HL-60/S4 treated with phorbol 12-myristate 13-acetate at 8.2 ng/mL for 4 days and 3 days (cell line): ENCODE data around the gene GRAP.

Experiments used
- in situ Hi-C: fragments of 300-500 bp; cut with MboI; formaldehyde crosslinking; loops from 2 replicates; pipeline ENCODE4 v1.15.0; 2022; ENCODE audit warnings: low sequenced_read_pairs

The GRAP gene

DNA sequence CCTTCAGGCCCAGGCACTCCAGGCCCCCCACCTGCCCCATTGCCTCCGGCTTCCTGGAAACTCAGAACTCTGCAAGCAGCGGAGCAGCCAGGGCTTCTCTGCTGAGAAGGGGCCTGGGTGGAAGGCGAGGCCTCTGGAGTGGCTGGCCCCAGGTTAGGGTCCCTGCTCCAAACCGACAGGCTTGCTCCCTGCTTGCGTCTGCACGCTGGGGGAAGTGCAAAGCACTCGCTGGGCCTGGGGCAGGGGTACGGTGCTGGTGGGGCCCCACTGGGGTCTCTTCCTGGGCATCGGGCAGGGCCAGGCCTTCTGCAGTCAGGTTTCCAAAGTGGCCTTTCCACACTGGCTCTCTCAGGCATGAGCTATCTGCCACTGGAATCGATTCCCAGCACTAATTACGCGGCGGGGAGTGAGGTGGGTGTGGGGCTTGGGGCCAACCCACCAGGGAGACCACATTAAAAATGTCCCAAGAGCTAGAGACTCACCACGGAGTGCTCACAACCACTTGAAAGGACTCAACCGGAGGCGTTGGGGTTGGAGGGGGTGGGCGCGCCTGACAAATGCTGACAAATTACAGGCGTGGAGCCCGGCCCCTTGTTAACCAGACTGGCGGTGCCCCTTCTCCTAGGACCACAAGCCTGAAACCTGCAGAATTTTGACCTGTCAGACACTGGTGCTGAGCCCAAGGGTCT, 60.1 kb downstream of the GRAP start:
- in situ Hi-C loops, result no loop called here

DNA sequence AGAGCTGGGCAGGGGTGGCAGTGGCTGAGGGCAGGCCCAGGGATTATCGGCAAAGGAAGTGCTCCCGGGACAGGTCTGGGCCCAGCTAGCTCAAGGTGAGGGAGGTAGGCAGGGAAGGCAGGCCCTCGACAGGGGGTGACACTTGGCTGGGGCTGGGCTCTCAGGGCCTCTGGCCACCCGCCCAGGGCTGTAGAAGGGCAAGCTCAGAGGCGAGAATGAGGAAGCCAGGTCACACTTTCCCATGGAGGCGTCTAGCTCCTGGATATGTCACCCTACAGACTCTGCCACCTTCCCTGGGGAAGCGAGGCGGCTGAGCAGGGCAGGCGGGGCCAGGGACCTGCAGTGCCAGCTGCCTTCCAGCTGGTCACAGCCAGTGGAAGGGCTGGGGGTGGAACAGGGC, 61.3 kb downstream of the GRAP start:
- in situ Hi-C loops, result no loop called here

DNA sequence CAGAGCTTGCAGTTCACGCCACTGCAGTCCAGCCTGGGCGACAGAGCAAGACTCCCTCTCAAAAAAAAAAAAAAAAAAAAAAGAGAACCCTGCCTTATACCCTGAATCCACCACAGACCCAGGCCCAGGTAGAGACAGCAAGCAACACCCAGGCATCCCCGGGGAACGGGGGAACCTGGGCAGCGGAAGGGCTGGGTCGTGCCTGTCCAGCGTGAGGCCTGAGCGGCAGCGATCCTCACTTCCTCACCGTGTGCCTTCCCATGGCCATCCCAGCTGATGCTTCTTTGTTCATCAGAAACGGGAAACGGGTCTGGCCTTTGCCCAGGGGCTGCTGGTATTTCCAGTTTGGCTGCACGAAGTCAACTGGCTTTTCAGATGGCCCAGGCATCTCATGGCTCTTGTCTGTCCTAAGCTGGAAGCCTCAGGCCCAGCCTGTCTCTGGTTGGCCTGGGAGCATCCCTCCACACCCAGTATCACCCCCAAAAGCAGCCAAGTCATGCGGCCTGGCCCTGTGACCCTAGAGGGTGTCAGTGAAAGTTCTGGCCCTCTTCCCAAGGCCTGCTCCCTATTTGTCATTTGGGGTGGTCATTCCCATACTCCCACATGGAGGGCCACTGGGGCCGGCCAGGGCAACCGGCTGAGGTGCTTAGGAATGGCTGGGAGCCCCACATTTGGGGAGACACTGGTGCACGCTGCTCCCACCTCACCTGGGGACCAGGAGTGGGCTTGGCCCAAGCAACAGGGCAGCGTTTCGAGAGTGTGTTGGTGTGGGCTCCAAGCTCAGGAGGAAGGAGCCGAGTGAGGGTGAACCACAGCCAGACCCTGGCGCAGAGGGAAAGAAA, 62.3 kb downstream of the GRAP start:
- in situ Hi-C loops, result no loop called here

DNA sequence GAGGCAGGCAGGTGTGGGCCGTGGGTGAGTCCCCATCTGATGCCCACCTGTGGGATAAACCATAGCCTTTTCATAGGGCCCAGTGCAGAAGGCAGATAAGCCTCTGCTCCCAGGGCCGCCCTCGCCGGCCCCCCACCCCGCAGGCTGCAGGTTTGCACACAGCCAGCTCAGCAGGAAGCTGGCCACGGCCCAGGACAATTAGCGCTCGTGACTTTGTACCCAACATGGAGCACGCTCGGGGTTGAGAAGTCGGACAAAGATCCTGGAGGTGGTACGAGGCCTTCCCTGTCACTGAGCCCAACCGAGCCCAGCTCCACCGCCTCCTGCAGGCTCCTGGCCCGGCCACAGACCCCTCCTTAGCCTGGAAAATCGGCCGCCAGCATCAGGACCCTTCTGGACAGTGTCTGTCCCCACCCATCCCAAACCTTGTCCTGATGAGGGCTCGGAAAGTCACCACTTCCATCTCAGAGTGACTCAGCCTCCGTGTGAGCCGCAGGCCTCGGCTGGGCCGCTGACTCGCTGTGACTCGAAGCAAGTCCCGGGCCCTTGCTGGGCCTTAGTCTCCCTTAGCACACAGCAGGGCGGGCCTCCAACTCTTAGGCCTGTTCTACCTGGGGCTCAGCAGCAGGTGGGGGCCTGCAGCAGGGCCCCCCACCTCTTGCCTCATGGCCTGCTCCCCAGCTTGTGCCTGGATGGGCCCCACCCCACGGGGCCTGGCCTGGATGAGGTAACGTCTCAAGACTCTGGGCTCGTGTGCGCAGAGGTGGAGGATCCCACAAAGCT, 64.9 kb downstream of the GRAP start:
- in situ Hi-C loops, result no loop called here

DNA sequence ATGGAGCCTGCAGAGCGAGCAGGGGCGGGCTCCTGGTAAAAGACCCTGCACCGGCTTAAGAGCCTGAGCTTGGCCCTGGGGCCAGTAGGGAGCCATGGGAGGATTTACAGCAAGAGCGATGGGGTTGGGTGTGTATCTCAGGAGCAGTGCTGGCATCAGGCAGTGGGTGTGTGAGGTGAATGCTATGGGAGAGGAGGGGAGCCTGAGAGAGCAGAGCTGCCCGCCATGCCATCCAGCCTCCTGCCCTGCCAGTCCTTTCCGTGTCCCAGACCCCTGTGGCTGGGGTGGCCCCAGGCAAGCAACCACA, 65.5 kb downstream of the GRAP start:
- in situ Hi-C loops, result no loop called here

DNA sequence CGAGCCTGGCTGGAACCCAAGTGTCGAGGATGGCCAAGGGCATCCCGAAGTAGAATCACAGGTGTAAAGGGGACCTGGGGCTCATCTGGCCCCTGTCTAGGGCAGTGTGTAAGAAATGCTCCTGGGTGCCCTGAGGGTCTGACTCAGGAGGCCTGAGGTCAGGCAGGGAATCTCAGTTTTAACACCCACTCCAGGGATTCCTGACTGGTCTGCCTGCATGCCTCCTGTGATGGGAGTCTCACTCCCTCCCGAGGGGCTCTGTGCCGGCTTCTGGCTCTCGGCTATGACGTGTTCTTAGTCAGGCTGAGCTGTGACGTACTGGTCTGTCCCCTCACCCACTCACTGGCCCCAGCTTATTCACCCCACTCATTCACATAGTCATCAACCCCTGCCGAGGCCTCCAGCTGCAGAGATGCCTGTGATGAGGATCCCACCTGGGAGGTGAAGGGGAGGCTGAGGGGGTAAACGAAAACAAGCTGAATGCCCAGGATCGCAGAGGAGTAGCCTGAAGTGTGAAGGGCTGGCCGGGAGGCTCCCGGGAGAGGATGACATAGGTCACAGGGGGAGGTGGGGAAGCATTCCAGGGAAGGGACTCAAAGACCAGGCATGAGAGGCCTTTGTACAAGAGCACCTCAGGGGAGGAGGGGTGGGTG, 65.9 kb downstream of the GRAP start:
- in situ Hi-C loops, result no loop called here

DNA sequence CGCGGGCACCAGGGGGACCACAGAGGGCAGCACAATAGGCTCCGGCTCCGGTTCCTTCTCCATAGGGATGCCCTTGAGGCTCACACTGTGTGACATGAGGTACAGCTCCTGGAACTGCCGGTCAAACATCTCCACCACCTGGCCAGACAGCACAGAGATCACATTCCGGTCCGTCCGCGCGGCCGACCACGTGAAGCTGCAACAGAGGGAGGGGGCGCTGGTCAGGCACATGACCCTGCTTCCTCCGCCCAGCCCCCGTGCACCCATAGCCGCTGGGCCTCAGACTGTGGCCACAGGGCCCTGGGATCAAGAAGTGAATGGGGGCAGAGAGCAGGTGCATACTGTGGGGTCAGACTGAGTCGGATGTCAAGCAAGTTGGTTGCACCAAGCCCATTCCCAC, 68.1 kb downstream of the GRAP start:
- in situ Hi-C loops, result no loop called here

DNA sequence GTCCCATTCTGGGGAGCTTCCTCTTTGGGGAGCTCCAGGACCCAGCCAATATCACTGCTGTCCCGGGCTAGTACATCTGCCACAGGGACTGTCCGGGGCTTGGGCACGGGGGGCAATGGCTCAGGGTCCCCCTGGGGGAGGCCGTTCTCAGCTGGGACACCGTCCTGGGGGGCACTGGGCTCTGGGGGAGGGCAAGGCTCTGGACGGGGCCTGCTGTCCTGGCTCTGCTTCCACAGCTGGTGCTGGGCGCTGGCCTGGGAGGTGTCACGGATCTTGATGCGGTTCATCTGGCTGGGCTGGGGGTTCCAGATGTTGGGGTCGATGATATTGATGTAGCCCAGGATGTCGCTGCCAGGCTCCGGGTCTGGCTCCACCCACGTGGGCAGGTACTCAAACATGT, 68.7 kb downstream of the GRAP start:
- in situ Hi-C loops, result no loop called here

DNA sequence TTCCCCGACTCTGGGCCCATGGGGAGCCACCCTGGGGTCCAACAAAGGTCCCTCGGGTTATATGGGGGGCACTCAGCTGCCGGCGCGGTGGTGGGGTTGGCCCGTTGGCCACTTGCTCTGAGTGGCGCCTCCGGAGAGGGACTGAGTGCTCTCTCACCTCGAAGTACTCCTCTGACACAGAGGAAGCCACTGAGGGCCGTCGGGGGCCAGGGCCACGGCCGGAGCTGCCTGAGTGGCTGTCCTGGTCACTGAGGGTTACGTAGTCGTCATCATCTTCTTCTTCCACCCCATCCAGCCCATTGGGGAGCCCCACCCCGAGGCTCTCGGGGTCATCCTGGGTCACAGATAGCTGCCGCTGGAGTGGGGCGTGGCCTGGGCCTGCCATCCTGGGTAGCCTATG, 69.1 kb downstream of the GRAP start:
- in situ Hi-C loops, result no loop called here

DNA sequence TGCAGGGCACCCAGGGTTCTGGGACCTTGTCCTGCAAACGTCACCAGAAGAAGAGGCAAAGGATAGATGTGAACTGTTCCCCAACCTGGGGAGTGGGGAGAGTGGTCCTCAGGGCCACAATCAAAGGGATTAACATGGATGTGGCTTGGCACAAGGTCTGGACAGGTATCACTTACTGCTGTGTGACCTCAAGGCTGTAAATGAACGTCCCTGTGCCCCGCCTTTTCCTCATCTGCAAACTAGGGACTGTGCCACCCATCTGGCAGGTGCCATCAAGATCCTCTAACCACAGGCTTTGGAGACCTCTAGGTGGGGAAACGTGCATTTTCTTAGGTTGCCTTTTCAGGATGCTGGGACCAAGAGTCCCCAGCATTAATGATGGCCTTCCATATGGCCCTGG, 69.7 kb downstream of the GRAP start:
- in situ Hi-C loops, result no loop called here

DNA sequence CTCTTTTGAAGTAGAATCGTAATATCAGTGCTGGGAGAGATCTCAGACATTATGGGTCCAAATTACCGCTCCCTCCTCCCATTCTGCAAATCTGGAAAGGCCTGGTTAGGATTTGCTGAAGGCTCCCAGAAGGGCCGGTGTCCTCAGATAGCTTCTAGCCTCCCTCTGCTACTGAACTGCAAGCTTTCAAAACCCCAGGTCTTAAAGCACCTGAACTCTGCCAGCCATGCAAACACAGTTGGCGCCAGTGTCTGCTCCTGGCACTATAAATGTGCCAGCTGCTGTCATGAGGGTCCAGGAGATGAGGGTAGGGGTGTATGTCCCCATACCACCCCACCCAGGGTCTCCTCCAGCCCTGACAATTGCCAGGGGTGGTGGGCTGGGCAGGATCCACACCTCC, 70.6 kb downstream of the GRAP start:
- in situ Hi-C loops, result no loop called here

DNA sequence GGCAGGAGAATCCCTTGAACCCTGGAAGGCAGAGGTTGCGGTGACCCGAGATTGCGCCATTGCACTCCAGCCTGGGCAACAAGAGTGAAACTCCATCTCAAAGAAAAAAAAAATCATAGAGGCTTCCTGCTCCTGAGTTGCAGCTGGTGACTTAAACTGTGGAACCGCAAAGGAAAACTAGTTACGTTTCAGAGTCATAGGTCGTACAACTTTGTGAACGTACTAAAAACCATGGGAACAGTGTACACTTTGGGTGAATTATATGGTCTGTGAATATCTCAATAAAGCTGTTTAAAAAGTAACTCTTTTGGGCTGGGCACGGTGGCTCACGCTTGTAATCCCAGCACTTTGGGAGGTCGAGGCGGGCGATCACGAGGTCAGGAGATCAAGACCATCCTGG, 71.2 kb downstream of the GRAP start:
- in situ Hi-C loops, result no loop called here

DNA sequence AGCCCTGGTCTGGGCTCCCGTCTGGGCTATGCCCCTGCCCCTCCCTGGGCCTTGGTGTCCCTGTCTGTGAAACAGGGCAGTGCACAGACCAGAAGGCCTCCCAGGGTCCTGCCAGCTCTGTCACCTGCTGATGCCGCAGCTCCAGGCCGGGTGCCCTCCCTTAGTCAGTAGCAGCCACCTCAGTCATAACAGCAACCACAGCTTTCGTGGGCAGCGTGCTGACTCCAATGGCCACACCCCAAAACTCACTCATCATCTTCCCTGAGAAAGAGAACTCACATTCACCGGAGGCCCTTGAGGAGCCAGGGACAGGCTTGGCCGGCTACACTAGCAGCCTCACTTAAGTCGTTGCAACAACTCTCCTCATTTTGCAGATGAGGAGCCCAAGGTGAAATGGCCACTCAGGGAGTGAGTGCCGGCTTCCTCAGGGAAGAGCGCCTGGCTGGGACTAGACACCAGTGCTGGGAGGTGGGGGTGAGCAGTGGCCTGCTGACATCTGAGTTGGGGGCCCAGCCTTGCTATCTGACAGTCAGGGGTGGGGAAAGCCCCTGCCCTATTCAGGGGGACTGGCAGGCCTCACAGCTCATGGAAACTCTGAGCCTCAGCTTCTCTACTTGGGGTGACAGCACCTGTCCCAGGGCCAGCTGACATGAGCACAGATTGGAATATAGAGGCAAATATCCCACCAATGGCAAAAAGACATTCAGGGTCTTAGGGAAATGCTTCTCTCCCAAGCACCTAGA, 72.2 kb downstream of the GRAP start:
- in situ Hi-C loops, result no loop called here

DNA sequence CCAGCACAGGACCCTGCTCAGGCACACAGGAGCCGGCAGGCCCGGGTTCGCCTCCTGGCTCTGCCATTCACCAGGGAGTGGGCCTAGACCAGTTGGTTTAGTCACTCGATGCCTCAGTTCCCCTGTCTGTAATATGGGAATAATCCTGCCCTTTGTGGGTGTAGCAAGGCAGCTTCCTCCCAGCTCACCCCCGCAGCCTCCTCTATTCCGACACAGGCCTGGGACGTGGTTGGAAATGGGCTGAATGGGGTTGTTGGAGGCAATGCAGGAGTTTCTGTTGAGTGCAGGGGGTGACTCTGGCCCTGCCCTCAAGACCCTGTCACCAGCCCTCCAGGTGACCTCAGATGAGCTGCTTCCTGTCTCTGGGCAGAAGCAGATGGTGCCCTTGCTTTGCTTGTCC, 75.0 kb downstream of the GRAP start:
- in situ Hi-C loops, result no loop called here
